Measurements from ENCODE around the gene ITPRID1. TPM values are rescaled to one million over a fixed set of nuclear protein-coding genes. Genes with fewer than 3 reads are reported as not detected.
A peak's percentile ranks its signal among the peaks of the same experiment; 100 is the strongest.

ITPRID1 gene
- total and polyA plus RNA-seq, 2 experiments from 2014 or later, result not detected

DNA sequence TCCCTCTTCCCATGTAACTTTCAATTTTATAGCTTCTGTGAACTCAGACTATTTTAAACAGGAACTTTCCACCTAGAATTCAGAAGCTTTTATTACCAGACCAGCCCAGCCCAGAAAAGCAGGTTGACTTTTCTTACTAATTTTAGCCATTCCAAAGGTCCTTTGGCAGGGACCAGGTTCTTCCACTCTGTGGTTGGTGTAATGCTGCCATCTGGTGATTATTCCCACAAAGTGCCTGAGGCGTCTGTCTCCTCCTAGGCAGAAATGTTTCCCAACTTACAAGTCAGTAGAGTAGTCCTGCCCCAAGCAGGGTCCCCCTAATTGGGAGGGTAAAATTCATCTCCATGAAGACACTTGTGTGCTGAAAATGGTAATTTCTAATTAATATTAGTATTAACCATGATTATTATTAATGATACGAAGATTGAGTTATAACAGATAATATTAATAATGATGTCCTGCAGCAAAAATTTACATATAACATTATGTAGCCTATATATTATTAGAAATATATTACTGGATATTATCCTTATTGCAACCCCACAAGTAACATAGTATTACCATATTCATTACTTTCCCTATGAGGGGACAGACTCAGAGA is 120.1 kb downstream of the ITPRID1 start:
- DNase-seq, result peak; percentile 69
- no peaks in the 10 kb centered on the region for H4K20me1 ChIP-seq (ENCODE audit: insufficient read depth)
- no peak overlapping the region for H3K4me3 ChIP-seq
- no peaks in the 10 kb centered on the region for H3K9me3 ChIP-seq (ENCODE audit: low read depth)
- no peak overlapping the region for H2AFZ ChIP-seq
- H3F3A ChIP-seq (ENCODE audit: insufficient read depth), result no peaks in the 10 kb centered on the region
- WGBS, 2 experiments (ENCODE audit: low coverage in 1 of 2, low lambda C conversion rate in 2 of 2, missing lambda C conversion rate in 2 of 2), result 4 to 11% methylated on average over 2 of the region's 2 CpGs
- H3K27ac ChIP-seq, result no peak overlapping the region
- no peak overlapping the region for H3K9ac ChIP-seq
- no peaks in the 10 kb centered on the region for H3K79me2 ChIP-seq (ENCODE audit: insufficient read depth)
- no peak for TF ChIP-seq EZH2phosphoT487 (IDR thresholded peaks at IDR 0.05; ENCODE audit: insufficient read depth, low read depth)
- TF ChIP-seq EZH2 (IDR thresholded peaks at IDR 0.05; ENCODE audit: insufficient read depth, poor library complexity, severe bottlenecking), result no peak
- H3K4me1 ChIP-seq (ENCODE audit: insufficient read depth), result no peaks in the 10 kb centered on the region
- in situ Hi-C loops (cut with MboI), result no loop called here
- no peak overlapping the region for H3K4me2 ChIP-seq (ENCODE audit: unreplicated experiment)
- H3K9me2 ChIP-seq (ENCODE audit: insufficient read depth), result no peaks in the 10 kb centered on the region
- no peaks in the 10 kb centered on the region for H3K36me3 ChIP-seq (ENCODE audit: low read depth)
- H3K27me3 ChIP-seq (replicated peaks; ENCODE audit: insufficient read depth), result no peaks in the 10 kb centered on the region; the same call in 1 of the 2 replicates

DNA sequence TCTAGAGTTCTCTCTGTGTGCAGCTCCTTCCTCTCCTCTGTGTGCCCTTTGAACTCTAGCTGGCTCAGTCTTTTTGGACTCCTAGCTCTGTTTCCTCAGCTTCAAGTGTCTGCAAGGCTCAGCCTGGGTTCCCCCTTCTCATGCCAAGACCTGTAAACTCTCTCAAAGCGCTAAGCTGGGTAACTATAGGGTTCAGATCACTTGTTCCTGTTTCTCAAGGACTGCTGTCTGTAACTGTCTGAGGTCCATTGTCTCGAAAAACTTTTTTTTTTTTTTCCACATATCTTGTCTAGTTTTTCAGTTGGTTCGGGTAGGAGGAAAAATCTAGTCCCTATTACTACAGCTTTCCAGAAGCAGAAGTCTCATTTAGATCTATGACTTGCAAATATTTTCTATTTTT is 126.5 kb downstream of the ITPRID1 start:
- Histone ChIP-seq H3K79me2 (ENCODE audit: insufficient read depth) (no peaks in the 10 kb centered on the region), H3K4me3 (no peak overlapping the region), H3F3A (ENCODE audit: insufficient read depth) (no peaks in the 10 kb centered on the region), H4K20me1 (ENCODE audit: insufficient read depth) (no peaks in the 10 kb centered on the region), H3K4me2 (ENCODE audit: unreplicated experiment) (no peak overlapping the region), H3K9me2 (ENCODE audit: insufficient read depth) (no peaks in the 10 kb centered on the region), H2AFZ (no peak overlapping the region), H3K36me3 (ENCODE audit: low read depth) (no peaks in the 10 kb centered on the region), H3K27ac (no peak overlapping the region), H3K4me1 (ENCODE audit: insufficient read depth) (no peaks in the 10 kb centered on the region), H3K9ac (no peak overlapping the region), H3K27me3 (replicated peaks; ENCODE audit: insufficient read depth) (no peaks in the 10 kb centered on the region), H3K9me3 (ENCODE audit: low read depth) (no peaks in the 10 kb centered on the region)
- 15 to 19% methylated on average over 3 of the region's 3 CpGs for WGBS, 2 experiments (ENCODE audit: low coverage in 1 of 2, low lambda C conversion rate in 2 of 2, missing lambda C conversion rate in 2 of 2)
- TF ChIP-seq EZH2 (IDR thresholded peaks at IDR 0.05; ENCODE audit: insufficient read depth, poor library complexity, severe bottlenecking) (no peak), EZH2phosphoT487 (IDR thresholded peaks at IDR 0.05; ENCODE audit: insufficient read depth, low read depth) (no peak)
- no peak for DNase-seq
- in situ Hi-C loops (cut with MboI), result no loop called here

DNA sequence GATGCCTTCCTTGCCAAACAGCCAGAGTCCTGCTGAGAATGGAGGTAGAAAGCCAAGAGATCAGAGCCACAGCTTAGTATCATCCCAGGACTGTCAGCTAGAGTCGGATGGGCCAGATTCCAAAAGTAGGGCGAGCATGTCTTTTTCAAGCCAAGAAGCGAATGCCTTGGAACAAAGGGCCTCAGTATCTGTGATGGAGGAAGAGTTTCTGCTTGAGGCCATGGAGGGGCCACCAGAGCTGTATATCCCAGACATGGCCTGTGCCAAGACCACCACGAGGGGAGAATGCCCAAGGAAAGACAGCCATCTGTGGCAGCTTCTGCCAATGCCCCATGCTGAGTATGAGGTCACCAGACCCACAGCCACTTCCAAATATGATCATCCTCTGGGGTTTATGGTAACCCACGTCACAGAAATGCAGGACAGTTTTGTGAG is 128.8 kb downstream of the ITPRID1 start:
- Histone ChIP-seq H3K27me3 (replicated peaks; ENCODE audit: insufficient read depth) (no peaks in the 10 kb centered on the region), H2AFZ (no peak overlapping the region), H3F3A (ENCODE audit: insufficient read depth) (no peaks in the 10 kb centered on the region), H3K79me2 (ENCODE audit: insufficient read depth) (no peaks in the 10 kb centered on the region), H3K4me1 (ENCODE audit: insufficient read depth) (no peaks in the 10 kb centered on the region), H3K4me3 (no peak overlapping the region), H3K4me2 (ENCODE audit: unreplicated experiment) (no peak overlapping the region), H3K9me2 (ENCODE audit: insufficient read depth) (no peaks in the 10 kb centered on the region), H3K9me3 (ENCODE audit: low read depth) (no peaks in the 10 kb centered on the region), H3K36me3 (ENCODE audit: low read depth) (no peaks in the 10 kb centered on the region), H3K9ac (no peak overlapping the region), H4K20me1 (ENCODE audit: insufficient read depth) (no peaks in the 10 kb centered on the region), H3K27ac (no peak overlapping the region)
- DNase-seq, result no peak
- TF ChIP-seq EZH2 (IDR thresholded peaks at IDR 0.05; ENCODE audit: insufficient read depth, poor library complexity, severe bottlenecking) (no peak), EZH2phosphoT487 (IDR thresholded peaks at IDR 0.05; ENCODE audit: insufficient read depth, low read depth) (no peak)
- in situ Hi-C loops (cut with MboI), result no loop called here
- 9 to 21% methylated on average over 5 of the region's 5 CpGs for WGBS, 2 experiments (ENCODE audit: low coverage in 1 of 2, low lambda C conversion rate in 2 of 2, missing lambda C conversion rate in 2 of 2)

DNA sequence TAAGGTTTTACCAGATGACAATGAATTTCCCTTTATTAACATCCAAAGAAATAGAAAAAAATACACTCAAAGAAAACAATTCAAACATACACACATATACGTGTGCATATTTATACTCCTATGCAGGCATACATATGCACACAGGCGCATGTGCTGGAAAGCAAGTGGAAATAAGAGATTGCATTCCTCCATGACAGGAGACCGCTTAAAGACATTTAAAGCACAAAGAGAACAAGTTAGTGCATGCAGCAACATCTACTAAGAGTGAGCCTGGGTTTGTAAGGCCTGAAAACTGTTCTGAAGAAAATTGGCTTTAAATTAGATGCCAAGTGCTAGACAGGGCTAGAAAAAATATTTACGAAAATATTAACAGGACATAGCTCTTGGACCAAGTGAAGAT is 133.1 kb downstream of the ITPRID1 start:
- DNase-seq, result no peak
- in situ Hi-C loops (cut with MboI), result no loop called here
- no peaks in the 10 kb centered on the region for H3K9me3 ChIP-seq (ENCODE audit: low read depth)
- no peaks in the 10 kb centered on the region for H4K20me1 ChIP-seq (ENCODE audit: insufficient read depth)
- H3K36me3 ChIP-seq (ENCODE audit: low read depth), result no peaks in the 10 kb centered on the region
- no peaks in the 10 kb centered on the region for H3K4me1 ChIP-seq (ENCODE audit: insufficient read depth)
- 34 to 41% methylated on average over 4 of the region's 4 CpGs for WGBS, 2 experiments (ENCODE audit: low coverage in 1 of 2, low lambda C conversion rate in 2 of 2, missing lambda C conversion rate in 2 of 2)
- no peak for TF ChIP-seq EZH2phosphoT487 (IDR thresholded peaks at IDR 0.05; ENCODE audit: insufficient read depth, low read depth)
- no peak for TF ChIP-seq EZH2 (IDR thresholded peaks at IDR 0.05; ENCODE audit: insufficient read depth, poor library complexity, severe bottlenecking)
- no peaks in the 10 kb centered on the region for H3K9me2 ChIP-seq (ENCODE audit: insufficient read depth)
- no peaks in the 10 kb centered on the region for H3F3A ChIP-seq (ENCODE audit: insufficient read depth)
- no peak overlapping the region for H3K9ac ChIP-seq
- no peak overlapping the region for H3K4me3 ChIP-seq
- no peaks in the 10 kb centered on the region for H3K79me2 ChIP-seq (ENCODE audit: insufficient read depth)
- H3K27ac ChIP-seq, result no peak overlapping the region
- no peaks in the 10 kb centered on the region for H3K27me3 ChIP-seq (replicated peaks; ENCODE audit: insufficient read depth)
- no peak overlapping the region for H2AFZ ChIP-seq
- H3K4me2 ChIP-seq (ENCODE audit: unreplicated experiment), result no peak overlapping the region

All from GM23248 (cell line).